NCI-H446 treated with DMSO at 0.1 percent for 48 hours (cell line): ENCODE results near the gene STPG3.
"Not testable (repeated sequence)": the region's sequence is repeated elsewhere in the genome, so short reads cannot be mapped to it uniquely, and the experiment has no call there.

Source experiments
- DNase-seq: peaks from one replicate; lab custom pipeline; 2025; lab: John Stamatoyannopoulos, UW

The STPG3 gene

DNA sequence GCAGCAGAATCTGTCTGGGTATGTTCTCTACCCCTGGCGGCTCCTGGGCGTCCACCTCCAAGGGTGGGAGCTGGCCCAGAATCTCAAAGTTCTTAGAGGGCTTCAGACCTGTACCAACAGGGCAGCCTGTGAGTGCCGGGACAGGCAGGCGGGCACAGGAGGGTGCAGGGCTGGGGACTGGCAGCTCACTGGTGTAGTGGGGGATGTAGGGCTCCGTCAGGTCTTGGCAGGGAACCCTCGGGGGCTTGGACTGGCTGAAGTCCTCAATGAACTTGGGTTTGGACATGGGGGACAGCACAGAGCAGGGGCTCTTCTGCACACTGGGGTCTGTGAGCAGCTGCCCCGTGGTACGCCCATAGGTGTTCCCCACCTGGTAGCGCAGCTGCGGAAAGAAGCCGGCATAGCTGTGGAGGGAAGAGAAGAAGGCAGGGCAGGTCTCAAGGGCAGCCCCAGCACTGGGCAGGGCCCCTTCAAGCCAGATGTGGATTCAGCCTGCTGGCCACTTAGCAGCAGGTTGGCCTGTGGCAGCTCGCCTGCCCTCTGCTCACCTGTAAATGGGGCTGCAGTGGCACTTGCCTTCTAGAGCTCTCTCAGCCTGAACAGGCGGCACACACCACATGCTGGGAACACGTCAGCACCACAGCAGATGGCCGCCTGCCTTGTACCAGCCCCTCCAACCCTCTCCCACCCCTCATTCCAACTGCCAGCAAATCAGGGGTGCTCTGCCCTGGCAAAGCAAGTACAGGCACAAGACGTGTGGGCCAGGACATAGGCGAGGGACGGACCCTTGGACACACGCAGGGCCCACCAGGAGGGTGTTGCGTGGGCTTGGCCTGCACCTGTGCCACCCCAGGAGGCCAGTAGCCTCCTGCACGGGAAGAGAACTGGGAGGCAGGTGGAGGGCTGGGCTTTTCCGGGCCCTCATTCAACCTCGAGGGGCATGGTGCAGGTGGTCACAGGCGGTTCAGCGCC lies 5.3 kb upstream of the STPG3 start:
- DNase-seq: no peak

- DNase-seq: no peak
These were observed 3.8 kb upstream of the STPG3 start for GRCh38 chr9:137247135-137247915.

- DNase-seq: no peak
These were observed 3.2 kb upstream of the STPG3 start for GRCh38 chr9:137247916-137248175.

- no peak for DNase-seq
These were observed 525 bp upstream of the STPG3 start for GRCh38 chr9:137250329-137251193.

- no peak for DNase-seq
These were observed 593 bp downstream of the STPG3 start for GRCh38 chr9:137251490-137252268.

GRCh38 chr9:137252555-137253506 lies 1.7 kb downstream of the STPG3 start:
- DNase-seq: no peak

DNA sequence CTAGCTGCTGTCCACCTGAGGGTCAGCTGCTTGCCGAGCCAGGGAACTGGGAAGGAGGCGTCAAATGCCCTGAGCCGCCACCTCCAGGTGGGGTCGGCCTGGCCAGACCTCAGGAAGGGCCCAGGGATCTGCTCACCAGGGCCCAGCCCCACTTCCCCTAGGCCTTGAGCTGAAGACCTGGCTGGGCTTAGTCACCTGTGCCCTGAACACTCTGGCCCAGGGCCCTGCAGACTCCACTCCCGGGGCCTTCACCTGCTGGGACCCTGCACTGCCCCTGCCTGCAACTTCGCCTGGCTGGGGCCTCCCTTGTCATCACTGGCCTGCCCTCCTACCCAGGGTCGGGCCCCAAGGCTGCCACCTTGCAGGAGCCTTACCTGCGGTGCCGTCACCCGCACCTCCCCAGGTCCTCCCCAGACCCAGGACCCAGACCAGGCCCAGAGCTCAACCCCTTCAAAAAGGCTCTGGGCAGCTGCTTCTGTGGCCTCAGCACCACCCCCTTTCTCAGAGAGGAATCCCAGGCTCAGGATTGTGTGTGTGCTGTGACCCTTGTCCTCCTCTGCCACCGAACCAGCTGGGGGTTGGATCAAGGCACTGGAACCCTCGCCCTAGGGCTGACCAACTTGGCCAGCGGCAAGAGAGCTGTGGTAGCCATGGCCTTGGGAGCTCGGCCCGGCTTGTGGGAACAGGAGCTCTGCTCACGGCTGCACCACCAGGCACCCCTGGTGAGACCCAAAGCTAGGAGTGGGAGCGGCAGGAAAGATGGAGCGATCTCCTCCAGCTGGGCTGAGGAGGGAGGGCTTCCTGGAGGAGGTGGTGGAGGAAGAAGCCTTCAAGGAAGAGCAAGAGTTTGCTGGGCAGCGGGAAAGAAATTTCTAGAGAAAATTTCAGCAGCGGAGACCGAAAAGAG lies 2.9 kb downstream of the STPG3 start:
- DNase-seq: no peak

- DNase-seq: peak; percentile 33
These were observed 3.8 kb downstream of the STPG3 start, which contains the start of gene NELFB for GRCh38 chr9:137254624-137255447. Gene NELFB (plus strand): TSS chr9:137255327.

DNA sequence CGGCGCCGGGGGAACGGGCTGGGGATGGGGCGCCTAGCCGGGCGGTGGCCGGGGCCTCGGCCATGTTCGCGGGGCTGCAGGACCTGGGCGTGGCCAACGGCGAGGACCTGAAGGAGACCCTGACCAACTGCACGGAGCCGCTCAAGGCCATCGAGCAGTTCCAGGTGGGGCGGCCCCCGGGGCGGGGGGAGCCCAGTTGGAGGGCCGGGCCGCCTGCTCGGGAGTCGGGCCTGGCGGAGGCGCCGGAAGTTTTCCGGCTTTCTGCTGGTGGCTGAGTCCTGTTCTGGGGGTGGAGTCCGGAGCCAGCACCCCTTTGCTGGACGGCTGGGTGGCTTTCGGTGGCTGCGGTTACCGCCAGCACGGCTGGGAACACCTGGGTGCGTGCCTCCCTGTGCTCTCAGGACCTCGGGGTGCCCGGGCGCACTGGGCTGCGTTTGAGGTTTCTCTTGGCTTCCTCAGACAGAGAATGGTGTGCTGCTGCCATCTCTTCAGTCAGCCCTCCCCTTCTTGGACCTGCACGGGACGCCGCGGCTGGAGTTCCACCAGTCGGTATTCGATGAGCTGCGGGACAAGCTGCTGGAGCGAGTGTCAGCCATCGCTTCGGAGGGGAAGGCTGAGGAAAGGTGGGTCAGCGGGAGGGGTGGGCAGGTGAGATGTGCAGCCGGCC lies 4.5 kb downstream of the STPG3 start:
- no peak for DNase-seq

- DNase-seq: no peak
These were observed 5.3 kb downstream of the STPG3 start for GRCh38 chr9:137256362-137256761.

DNA sequence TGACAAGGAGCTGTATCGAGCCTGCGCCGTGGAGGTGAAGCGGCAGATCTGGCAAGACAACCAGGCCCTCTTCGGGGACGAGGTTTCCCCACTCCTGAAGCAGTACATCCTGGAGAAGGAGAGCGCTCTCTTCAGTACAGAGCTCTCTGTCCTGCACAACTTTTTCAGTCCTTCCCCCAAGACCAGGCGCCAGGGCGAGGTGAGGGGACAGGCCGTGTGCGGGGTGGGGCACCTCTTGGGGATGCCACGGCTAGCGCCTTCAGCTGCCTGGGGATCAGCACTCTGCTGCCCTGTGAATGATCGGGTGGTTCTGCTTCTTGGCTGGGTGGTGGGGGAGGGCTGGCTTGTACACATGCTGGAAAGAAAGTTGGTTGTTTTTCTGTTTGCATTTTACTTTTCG lies 5.8 kb downstream of the STPG3 start:
- no peak for DNase-seq

DNA sequence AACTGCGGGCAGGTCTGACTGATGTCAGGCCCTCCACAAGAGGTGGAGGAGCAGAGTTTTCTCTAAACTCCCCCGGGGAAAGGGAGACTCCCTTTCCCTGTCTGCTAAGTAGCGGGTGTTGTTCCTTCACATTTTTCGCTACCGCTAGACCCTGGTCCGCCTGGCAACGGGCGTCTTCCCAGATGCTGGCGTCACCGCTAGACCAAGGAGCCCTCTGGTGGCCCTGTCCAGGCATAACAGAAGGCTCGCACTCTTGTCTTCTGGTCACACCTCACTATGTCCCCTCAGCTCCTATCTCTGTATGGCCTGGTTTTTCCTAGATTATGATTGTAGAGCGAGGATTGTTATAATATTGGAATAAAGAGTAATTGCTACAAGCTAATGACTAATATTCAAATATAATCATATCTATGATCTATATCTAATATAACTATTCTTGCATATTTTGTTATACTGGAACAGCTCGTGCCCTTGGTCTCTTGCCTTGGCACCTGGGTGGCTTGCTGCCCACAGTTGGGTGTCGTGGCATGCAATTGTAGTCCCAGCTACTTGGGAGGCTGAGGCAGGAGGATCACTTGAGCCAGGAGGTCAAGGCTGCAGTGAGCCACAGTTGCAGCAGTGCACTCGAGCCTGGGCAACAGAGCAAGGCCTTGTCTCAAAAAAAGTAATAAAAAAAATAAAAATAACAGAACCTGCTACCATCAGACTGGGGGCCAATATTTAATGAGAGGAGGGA lies 11.3 kb downstream of the STPG3 start:
- DNase-seq: not testable (repeated sequence)

DNA sequence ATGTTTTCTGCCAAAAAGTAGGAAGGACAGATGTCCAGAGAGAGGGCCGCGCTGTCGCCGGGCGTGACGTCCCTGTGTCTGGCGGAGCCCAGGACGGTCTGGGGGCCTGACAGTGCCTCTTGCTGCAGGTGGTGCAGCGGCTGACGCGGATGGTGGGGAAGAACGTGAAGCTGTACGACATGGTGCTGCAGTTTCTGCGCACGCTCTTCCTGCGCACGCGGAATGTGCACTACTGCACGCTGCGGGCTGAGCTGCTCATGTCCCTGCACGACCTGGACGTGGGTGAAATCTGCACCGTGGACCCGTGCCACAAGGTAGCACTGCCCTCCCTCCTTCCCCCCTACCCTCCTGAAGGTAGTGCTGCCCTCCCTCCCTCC lies 11.8 kb downstream of the STPG3 start:
- no peak for DNase-seq

- DNase-seq: no peak
These were observed 12.4 kb downstream of the STPG3 start for GRCh38 chr9:137263506-137263905.

DNA sequence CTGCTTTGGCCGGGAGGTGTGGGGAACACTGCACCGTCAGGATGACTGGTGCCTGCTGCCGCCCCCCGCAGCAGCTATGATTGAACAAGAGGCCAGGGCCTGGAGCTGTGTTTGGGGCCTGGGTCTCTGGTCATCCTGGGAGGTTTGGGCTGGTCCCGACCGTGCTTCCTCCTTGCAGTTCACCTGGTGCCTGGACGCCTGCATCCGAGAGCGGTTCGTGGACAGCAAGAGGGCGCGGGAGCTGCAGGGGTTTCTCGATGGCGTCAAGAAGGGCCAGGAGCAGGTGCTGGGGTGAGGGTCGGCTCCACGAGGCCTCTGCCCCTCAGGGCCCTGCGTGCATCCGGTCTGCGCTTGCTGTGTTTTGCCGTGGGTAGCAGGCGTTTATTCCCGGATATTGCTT lies 13.0 kb downstream of the STPG3 start:
- DNase-seq: no peak

GRCh38 chr9:137265496-137266161 lies 14.5 kb downstream of the STPG3 start:
- no peak for DNase-seq

DNA sequence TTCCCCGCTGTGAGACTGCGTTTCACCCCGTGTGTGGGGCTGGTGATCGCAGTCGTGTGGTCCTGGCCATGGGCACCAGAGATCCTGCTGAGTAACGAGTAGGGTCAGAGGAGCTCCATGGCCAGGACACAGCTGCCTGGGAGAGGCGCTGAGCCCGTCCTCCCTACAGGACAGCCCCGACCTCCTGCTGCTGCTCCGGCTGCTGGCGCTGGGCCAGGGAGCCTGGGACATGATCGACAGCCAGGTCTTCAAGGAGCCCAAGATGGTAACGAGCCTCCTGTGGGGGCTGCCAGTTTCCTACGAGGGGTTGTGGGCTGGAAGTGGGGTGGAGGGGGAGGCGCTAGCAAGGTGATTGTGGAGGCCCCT lies 15.1 kb downstream of the STPG3 start:
- DNase-seq: no peak
